HepG2 (cell line): Measurements from ENCODE around the gene YAP1. TPM values are rescaled to one million over a fixed set of nuclear protein-coding genes. Genes with fewer than 3 reads are reported as not detected.

Experiments
- ATAC-seq: fragments of 200-7000 bp; cut with Tn5 transposase; 3 replicates; pipeline ENCODE4 v1.9.1; 2020; ENCODE audit warnings: mild to moderate bottlenecking, moderate library complexity
- BruUV-seq: library from RNA; stranded (reverse); fragments of 400-500 nt; replicated peaks from 2 replicates; lab custom pipeline; 2021; lab: Mats Ljungman, UMichigan
- CTCF ChIA-PET: fragments of 300-600 bp; formaldehyde crosslinking; extraction: SDS; loops from one replicate; lab custom pipeline; 2021; ENCODE audit warnings: low total read pairs, inconsistent platforms, low intra/inter-chr PET ratio; lab: Yijun Ruan, JAX
- POLR2A ChIA-PET: fragments of 350-600 bp; sonication (Branson Sonifier 250); formaldehyde crosslinking; loops from one replicate; lab custom pipeline; 2020; ENCODE audit warnings: antibody characterized with exemption, inconsistent platforms; lab: Yijun Ruan, JAX
- DNase-seq: peaks from one replicate; pipeline ENCODE4 v3.0.0-alpha.2; 2015; ENCODE audit warnings: low spot score
- FAIRE-seq: peaks from 3 replicates; lab custom pipeline; 2011; peaks lifted over from hg19 to GRCh38; lab: Jason Lieb, UNC
- H2AFZ ChIP-seq: one replicate; pipeline ENCODE4 v1.6.1; 2011; ENCODE audit warnings: low read length, inconsistent platforms
- H3K27ac ChIP-seq: fragments of 300-600 bp; 3 replicates; pipeline ENCODE4 v1.8.0; 2011; ENCODE audit warnings: mixed run types, mild to moderate bottlenecking, mixed read lengths, low read length, inconsistent platforms; ENCODE audit not compliant: insufficient read depth; ENCODE audit errors: extremely low read length
- H3K27me3 ChIP-seq, 2 experiments: fragments of 200-600 bp in 1 of 2; 2 replicates in 1 of 2; 3 replicates in 1 of 2; pipeline versions ENCODE4 v1.6.0 to v1.8.0; 2011; ENCODE audit warnings: low read length in 2 of 2, mild to moderate bottlenecking in 2 of 2, moderate library complexity in 2 of 2, inconsistent platforms in 1 of 2; ENCODE audit not compliant: insufficient read depth in 2 of 2, control insufficient read depth in 1 of 2
- H3K36me3 ChIP-seq, 2 experiments: fragments of 200-600 bp in 1 of 2; replicated peaks in 1 of 2; 2 replicates in 1 of 2; 3 replicates in 1 of 2; pipeline versions ENCODE4 v1.5.1 to v1.8.0; 2011; ENCODE audit warnings: low read length in 2 of 2, inconsistent platforms in 1 of 2; ENCODE audit not compliant: insufficient read depth in 2 of 2, control insufficient read depth in 1 of 2
- H3K4me1 ChIP-seq: 2 replicates; pipeline ENCODE4 v1.5.1; 2012; ENCODE audit warnings: low read length, inconsistent platforms; ENCODE audit not compliant: insufficient read depth
- H3K4me2 ChIP-seq: 2 replicates; pipeline ENCODE4 v1.6.0; 2011; ENCODE audit warnings: low read depth, low read length, inconsistent platforms
- H3K4me3 ChIP-seq, 3 experiments: fragments of 200-600 bp in 1 of 3; sonication (generic), shearing (Covaris generic) in 1 of 3; replicated peaks in 1 of 3; 2 replicates each; pipeline ENCODE4 v1.5.1; 2011 to 2016; ENCODE audit warnings: low read length in 3 of 3, inconsistent platforms in 2 of 3, low read depth in 2 of 3, mild to moderate bottlenecking in 2 of 3, control low read depth in 1 of 3, mixed read lengths in 1 of 3; ENCODE audit not compliant: insufficient read depth in 1 of 3
- H3K79me2 ChIP-seq: one replicate; pipeline ENCODE4 v1.6.1; 2011; ENCODE audit warnings: low read length, inconsistent platforms; ENCODE audit not compliant: insufficient read depth
- H3K9ac ChIP-seq: 2 replicates; pipeline ENCODE4 v1.6.0; 2011; ENCODE audit warnings: mild to moderate bottlenecking, low read depth, low read length, inconsistent platforms; ENCODE audit not compliant: insufficient read depth
- H3K9me3 ChIP-seq: 2 replicates; pipeline ENCODE4 v1.5.1; 2012; ENCODE audit warnings: mild to moderate bottlenecking, low read length
- H4K20me1 ChIP-seq: 2 replicates; pipeline ENCODE4 v1.6.0; 2011; ENCODE audit warnings: inconsistent platforms, mild to moderate bottlenecking, low read length, moderate library complexity; ENCODE audit not compliant: insufficient read depth
- FLYWCH1 ChIP-seq: sonication (generic); formaldehyde crosslinking; IDR thresholded peaks from 2 replicates; pipeline ENCODE4 v1.8.1; 2023; ENCODE audit warnings: mild to moderate bottlenecking, missing genetic modification reagents
- GFI1 ChIP-seq: sonication (generic); formaldehyde crosslinking; IDR thresholded peaks from 2 replicates; pipeline ENCODE4 v1.5.0; 2020; ENCODE audit warnings: missing genetic modification reagents, mild to moderate bottlenecking, borderline replicate concordance
- MTF1 ChIP-seq: sonication (generic); formaldehyde crosslinking; IDR thresholded peaks from 2 replicates; pipeline ENCODE4 v1.5.0; 2020; ENCODE audit warnings: missing genetic modification reagents
- PHF8 ChIP-seq: sonication (generic); formaldehyde crosslinking; IDR thresholded peaks from 2 replicates; pipeline ENCODE4 v1.5.0; 2020; ENCODE audit warnings: missing genetic modification reagents
- POLR2G ChIP-seq: fragments of 200-400 bp; formaldehyde crosslinking; IDR thresholded peaks from 2 replicates; pipeline ENCODE4 v1.6.1; 2018; ENCODE audit warnings: mild to moderate bottlenecking, low read depth, low read length, moderate library complexity
- RBM22 ChIP-seq: fragments of 200-400 bp; formaldehyde crosslinking; optimal IDR thresholded peaks from 2 replicates; pipeline ENCODE3; 2017; ENCODE audit warnings: mild to moderate bottlenecking, low read length, moderate library complexity
- ZNF331 ChIP-seq: sonication (generic); formaldehyde crosslinking; IDR thresholded peaks from 2 replicates; pipeline ENCODE4 v1.4.0; 2020; ENCODE audit warnings: missing genetic modification reagents
- ZNF343 ChIP-seq: sonication (generic); formaldehyde crosslinking; IDR thresholded peaks from 2 replicates; pipeline ENCODE4 v1.4.0; 2020; ENCODE audit warnings: mild to moderate bottlenecking, missing genetic modification reagents
- ZNF674 ChIP-seq: sonication (generic); formaldehyde crosslinking; IDR thresholded peaks from 2 replicates; pipeline ENCODE4 v1.5.0; 2020; ENCODE audit warnings: low read depth, mild to moderate bottlenecking, missing genetic modification reagents
- WGBS: methylation state at CpG from one replicate; pipeline ENCODE4 v1.1.6; 2017; ENCODE audit warnings: low lambda C conversion rate; 5-methylcytosine and 5-hydroxymethylcytosine counted together
- in situ Hi-C: cut with HindIII; loops from 2 replicates; pipeline ENCODE4 v1.10.0; 2017; ENCODE audit warnings: low pct_unique_long_range_greater_than_20kb; ENCODE audit not compliant: extremely low pct_ligation_motif_present
- intact Hi-C: fragments of 100-400 bp; cut with micrococcal nuclease; formaldehyde crosslinking; loops from one replicate; pipeline ENCODE4 v1.10.0; 2022; ENCODE audit not compliant: unreplicated experiment
- polyA plus RNA-seq, 8 experiments: library from polyadenylated mRNA; depleted of rRNA in 3 of 8; stranded (reverse) in 7 of 8; unstranded in 1 of 8; fragments of >200 nt; fragmentation: Illumina TruSeq in 4 of 8; extraction: Trizol in 4 of 8; gene quantifications; 2 replicates each; pipeline versions ENCODE4 v1.2.1 to v1.2.3, GENCODE V29; 2011 to 2016; ENCODE audit warnings: low read depth in 4 of 8, missing spikeins in 1 of 8, mixed read lengths in 1 of 8; ENCODE audit not compliant: insufficient read depth in 1 of 8
- total RNA-seq, 5 experiments: library from RNA; depleted of rRNA; stranded (reverse); fragments of >200 nt; fragmentation: Illumina TruSeq; extraction: Trizol; gene quantifications; 2 replicates each; pipeline ENCODE4 v1.2.3, GENCODE V29; 2016; ENCODE audit warnings: low read depth in 1 of 5
- TF ChIP-seq, protein P1 (sequence below): sonication (generic); formaldehyde crosslinking; IDR thresholded peaks from 2 replicates; pipeline ENCODE4 v1.4.0; 2020; ENCODE audit warnings: mild to moderate bottlenecking, missing genetic modification reagents
- TF ChIP-seq, protein P2 (sequence below): sonication (generic); formaldehyde crosslinking; IDR thresholded peaks from 2 replicates; pipeline ENCODE4 v1.5.0; 2020; ENCODE audit warnings: mild to moderate bottlenecking, missing genetic modification reagents

YAP1 gene
- total and polyA plus RNA-seq, 2 of the 13 experiments (the other 11 are each of a cell fraction or from before 2014, with no cell fraction given) = 59.5 to 91.0 TPM

DNA sequence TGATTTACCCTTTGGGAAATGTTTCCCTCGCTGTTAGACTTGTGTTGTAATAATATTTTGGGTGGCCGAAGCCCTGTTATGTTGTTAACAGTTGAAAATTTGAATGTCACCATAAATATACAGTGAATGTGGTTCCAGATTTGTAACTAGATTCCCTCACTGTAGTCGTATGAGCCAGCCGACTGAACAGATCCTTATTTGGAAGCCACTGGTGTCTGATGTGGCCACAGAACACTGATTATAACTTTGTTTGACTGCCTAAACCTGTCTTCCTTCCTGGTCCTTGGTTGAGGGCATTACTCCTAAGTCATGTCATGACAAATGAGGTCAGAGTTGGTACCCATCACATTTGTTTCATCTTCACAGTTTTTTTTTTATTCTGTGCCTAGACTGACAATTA is 45.4 kb downstream of the YAP1 start:
- WGBS = 83% methylated on average over 4 of the region's 4 CpGs
- no peak for DNase-seq
- ATAC-seq = no peak
- POLR2A ChIA-PET = no interaction called here
- no TSS peak for BruUV-seq
- H3K36me3 ChIP-seq = peaks cover 9 to 31% of the 10 kb centered on the region in 2 experiments
- H3K9ac ChIP-seq = no peak overlapping the region
- intact Hi-C loops = loop anchor here (2.0 to 5.0 kb wide), 2 partner anchors 37 to 93 kb away; no protein-coding TSS in a partner anchor
- in situ Hi-C loops = no loop called here
- no peaks in the 10 kb centered on the region for H3K27me3 ChIP-seq
- H3K79me2 ChIP-seq = peaks cover 100% of the 10 kb centered on the region
- H3K27ac ChIP-seq = no peak overlapping the region
- FAIRE-seq = no peak
- no peak overlapping the region for H3K4me3 ChIP-seq
- no peak overlapping the region for H3K4me2 ChIP-seq
- CTCF ChIA-PET = no interaction called here
- no peaks in the 10 kb centered on the region for H3K9me3 ChIP-seq
- TF ChIP-seq RBM22 (peak; percentile 91), POLR2G (no peak)
- H3K4me1 ChIP-seq = peaks cover 71% of the 10 kb centered on the region
- H2AFZ ChIP-seq = no peak overlapping the region
- H4K20me1 ChIP-seq = peaks cover 12% of the 10 kb centered on the region; the same call in 1 of the 2 replicates

DNA sequence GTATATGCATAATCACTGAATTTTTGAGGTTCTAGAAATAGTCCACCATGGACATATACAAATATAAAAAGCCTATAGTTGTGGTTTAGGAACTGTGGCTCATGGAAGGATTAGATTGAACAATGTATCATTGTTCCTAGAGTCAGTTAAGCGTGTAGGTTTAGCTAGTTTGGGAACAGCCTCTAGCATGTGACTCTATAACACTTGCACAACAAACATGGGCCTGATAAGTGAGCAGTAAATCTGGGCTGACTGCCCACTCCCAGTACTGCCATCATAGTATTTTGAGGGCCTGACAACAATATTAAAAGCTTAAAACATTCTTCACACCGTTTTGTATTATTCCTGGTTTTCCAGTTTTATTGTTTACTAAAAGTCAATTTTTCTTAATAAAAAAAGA is 47.0 kb downstream of the YAP1 start:
- H3K4me1 ChIP-seq = peaks cover 64% of the 10 kb centered on the region
- H2AFZ ChIP-seq = no peak overlapping the region
- no peak overlapping the region for H3K4me3 ChIP-seq
- 0 out of 2 replicates have a peak overlapping the region, but pooled peaks have one; percentile 8 for H3K4me2 ChIP-seq
- CTCF ChIA-PET = no interaction called here
- FAIRE-seq = peak; percentile 30
- H3K36me3 ChIP-seq = peaks cover 6 to 30% of the 10 kb centered on the region in 2 experiments
- 47% methylated on average over 2 of the region's 2 CpGs for WGBS
- intact Hi-C loops = loop anchor here (2.0 to 5.0 kb wide), 2 partner anchors 36 to 95 kb away; no protein-coding TSS in a partner anchor
- in situ Hi-C loops = no loop called here
- no peaks in the 10 kb centered on the region for H3K27me3 ChIP-seq
- peak overlapping the region; percentile 8 for H3K27ac ChIP-seq
- H3K9me3 ChIP-seq = no peaks in the 10 kb centered on the region
- POLR2A ChIA-PET = interaction anchor here (0.9 to 1.7 kb wide), 4 partner anchors 9 to 42 kb away, joined by 3 to 4 read pairs (median 4); no protein-coding TSS in a partner anchor
- no TSS peak for BruUV-seq
- no peak overlapping the region for H3K9ac ChIP-seq
- H4K20me1 ChIP-seq = peaks cover 12% of the 10 kb centered on the region; the same call in 1 of the 2 replicates
- peaks cover 95% of the 10 kb centered on the region for H3K79me2 ChIP-seq
- peak; percentile 75 for ATAC-seq
- DNase-seq = peak; percentile 81
- TF ChIP-seq, protein P1, sequence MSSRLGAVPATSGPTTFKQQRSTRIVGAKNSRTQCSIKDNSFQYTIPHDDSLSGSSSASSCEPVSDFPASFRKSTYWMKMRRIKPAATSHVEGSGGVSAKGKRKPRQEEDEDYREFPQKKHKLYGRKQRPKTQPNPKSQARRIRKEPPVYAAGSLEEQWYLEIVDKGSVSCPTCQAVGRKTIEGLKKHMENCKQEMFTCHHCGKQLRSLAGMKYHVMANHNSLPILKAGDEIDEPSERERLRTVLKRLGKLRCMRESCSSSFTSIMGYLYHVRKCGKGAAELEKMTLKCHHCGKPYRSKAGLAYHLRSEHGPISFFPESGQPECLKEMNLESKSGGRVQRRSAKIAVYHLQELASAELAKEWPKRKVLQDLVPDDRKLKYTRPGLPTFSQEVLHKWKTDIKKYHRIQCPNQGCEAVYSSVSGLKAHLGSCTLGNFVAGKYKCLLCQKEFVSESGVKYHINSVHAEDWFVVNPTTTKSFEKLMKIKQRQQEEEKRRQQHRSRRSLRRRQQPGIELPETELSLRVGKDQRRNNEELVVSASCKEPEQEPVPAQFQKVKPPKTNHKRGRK = no peak
- TF ChIP-seq ZNF674 (CRISPR knock-in tag) (no peak), ZNF331 (CRISPR knock-in tag) (0 out of 2 replicates have a peak, but pooled peaks have one; percentile 22), MTF1 (CRISPR knock-in tag) (no peak), PHF8 (CRISPR knock-in tag) (no peak), GFI1 (peak; percentile 30; the same call in 1 of the 2 replicates), FLYWCH1 (CRISPR knock-in tag) (no peak), ZNF343 (CRISPR knock-in tag) (no peak)
- TF ChIP-seq, protein P2, sequence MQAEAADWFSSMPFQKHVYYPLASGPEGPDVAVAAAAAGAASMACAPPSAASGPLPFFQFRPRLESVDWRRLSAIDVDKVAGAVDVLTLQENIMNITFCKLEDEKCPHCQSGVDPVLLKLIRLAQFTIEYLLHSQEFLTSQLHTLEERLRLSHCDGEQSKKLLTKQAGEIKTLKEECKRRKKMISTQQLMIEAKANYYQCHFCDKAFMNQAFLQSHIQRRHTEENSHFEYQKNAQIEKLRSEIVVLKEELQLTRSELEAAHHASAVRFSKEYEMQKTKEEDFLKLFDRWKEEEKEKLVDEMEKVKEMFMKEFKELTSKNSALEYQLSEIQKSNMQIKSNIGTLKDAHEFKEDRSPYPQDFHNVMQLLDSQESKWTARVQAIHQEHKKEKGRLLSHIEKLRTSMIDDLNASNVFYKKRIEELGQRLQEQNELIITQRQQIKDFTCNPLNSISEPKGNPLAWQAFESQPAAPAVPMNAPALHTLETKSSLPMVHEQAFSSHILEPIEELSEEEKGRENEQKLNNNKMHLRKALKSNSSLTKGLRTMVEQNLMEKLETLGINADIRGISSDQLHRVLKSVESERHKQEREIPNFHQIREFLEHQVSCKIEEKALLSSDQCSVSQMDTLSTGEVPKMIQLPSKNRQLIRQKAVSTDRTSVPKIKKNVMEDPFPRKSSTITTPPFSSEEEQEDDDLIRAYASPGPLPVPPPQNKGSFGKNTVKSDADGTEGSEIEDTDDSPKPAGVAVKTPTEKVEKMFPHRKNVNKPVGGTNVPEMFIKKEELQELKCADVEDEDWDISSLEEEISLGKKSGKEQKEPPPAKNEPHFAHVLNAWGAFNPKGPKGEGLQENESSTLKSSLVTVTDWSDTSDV (CRISPR knock-in tag) = no peak
